ENCODE measurements around the gene PRKCE.
"Not testable (repeated sequence)": the region's sequence is repeated elsewhere in the genome, so short reads cannot be mapped to it uniquely, and the experiment has no call there.

PRKCE gene

DNA sequence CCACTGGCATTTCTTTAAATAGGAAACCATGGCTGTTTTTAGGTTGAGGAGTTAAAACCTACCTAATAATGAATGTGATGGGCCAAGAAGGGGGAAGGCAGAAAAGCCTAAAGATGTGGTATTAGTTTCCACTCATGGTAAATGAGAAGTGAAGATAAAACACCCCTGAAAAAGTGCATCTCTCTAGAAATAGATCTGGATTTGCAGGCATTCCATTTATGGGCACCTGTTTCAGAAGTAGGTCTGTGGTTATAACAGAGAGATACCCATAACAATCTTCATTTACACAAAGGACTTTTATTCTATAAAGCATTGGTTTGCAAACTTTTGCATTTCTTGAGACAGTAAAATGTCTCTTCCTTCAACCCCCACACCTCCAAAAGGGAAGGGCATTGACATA is 62.1 kb downstream of the PRKCE start:
- no peak overlapping the region for H3K27ac Mint-ChIP-seq
- peaks cover 4% of the 10 kb centered on the region for H3K9me3 Mint-ChIP-seq
- peaks cover 38% of the 10 kb centered on the region for H3K4me1 Mint-ChIP-seq
- H3K36me3 Mint-ChIP-seq = no peaks in the 10 kb centered on the region
- ATAC-seq (no peak), DNase-seq (ENCODE audit: low spot score in 2 of 2) (no peak)
- no peak overlapping the region for H3K4me3 Mint-ChIP-seq

DNA sequence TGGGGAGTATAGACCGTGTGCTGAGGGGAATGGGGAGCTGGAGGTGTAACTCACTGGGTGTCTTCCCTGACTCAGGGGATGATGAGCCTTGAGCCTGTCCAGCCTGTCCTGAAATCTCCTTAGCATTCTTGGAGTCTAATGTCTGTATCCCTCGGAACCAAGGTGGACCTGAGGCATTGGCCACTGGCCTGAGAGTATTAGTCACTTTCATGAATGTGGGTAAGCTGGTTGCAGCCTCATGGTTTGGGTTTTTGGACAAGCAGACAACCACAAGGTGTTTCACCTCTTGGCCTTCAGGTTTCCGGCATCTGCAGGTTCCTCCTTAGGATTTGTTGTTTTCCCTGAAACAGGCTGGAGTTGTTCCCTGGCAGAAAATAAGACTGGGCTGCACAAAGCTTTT is 63.2 kb downstream of the PRKCE start:
- Mint-ChIP-seq H3K36me3 (no peaks in the 10 kb centered on the region), H3K9me3 (peaks cover 4% of the 10 kb centered on the region), H3K4me3 (no peak overlapping the region), H3K27ac (no peak overlapping the region), H3K4me1 (peaks cover 38% of the 10 kb centered on the region)
- ATAC-seq (no peak), DNase-seq (ENCODE audit: low spot score in 2 of 2) (no peak)

DNA sequence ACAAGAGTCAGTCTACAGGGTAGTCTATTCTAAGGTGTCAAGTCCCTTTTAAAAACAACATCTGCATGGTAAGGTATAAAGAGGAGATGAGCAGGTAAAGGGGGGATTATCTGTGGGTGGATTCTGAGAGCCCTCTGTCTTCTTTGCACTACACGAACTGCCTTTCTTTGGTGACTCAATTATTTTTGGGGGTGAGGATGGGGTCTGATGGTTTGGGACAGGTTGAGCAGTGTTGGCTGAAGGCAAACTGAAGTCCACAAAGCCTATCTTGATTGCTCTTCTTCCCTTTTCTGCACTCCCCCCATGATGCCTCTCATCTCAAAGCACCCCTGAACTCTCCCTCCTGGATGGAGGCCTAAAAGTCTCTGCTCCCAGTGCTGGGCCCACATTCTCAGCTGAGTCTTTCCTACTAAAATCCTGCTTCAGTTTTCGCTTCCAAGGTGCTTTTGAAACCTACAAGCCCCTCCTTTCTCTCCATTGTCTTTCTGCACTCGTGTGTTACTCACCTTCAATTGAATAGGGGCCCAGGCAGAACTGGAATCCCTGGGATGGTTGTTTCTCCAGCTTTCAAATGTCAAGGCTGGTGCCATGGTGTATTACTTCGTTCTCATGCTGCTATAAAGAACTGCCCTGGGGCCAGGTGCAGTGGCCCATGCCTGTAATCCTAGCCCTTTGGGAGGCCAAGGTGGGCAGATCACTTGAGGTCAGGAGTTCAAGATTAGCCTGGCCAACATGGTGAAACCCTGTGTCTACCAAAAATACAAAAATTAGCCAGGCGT is 64.3 kb downstream of the PRKCE start:
- Mint-ChIP-seq H3K36me3 (no peaks in the 10 kb centered on the region), H3K4me1 (peaks cover 32% of the 10 kb centered on the region), H3K4me3 (no peak overlapping the region), H3K27ac (no peak overlapping the region), H3K9me3 (peaks cover 4% of the 10 kb centered on the region)
- DNase-seq (ENCODE audit: low spot score in 2 of 2) = no peak
- no peak for ATAC-seq

DNA sequence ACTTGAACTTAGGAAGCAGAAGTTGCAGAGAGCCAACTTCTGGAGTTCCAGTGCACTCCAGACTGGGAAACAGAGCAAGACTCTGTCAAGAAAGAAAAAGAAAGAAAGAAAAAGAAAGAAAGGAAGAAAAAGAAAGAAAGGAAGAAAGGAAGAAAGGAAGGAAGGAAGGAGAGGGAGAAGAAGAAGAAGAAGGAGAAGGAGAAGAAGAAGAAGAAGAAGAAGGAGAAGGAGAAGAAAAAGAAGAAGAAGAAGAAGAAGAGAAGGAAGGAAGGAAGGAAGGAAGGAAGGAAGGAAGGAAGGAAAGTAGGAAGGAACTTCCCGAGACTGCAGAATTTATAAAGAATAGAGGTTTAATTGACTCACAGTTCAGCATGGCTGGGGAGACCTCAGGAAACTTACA is 65.0 kb downstream of the PRKCE start:
- peaks cover 32% of the 10 kb centered on the region for H3K4me1 Mint-ChIP-seq
- H3K27ac Mint-ChIP-seq; H3K4me3 Mint-ChIP-seq; DNase-seq (ENCODE audit: low spot score in 2 of 2); ATAC-seq; H3K9me3 Mint-ChIP-seq; H3K36me3 Mint-ChIP-seq: not testable (repeated sequence)

DNA sequence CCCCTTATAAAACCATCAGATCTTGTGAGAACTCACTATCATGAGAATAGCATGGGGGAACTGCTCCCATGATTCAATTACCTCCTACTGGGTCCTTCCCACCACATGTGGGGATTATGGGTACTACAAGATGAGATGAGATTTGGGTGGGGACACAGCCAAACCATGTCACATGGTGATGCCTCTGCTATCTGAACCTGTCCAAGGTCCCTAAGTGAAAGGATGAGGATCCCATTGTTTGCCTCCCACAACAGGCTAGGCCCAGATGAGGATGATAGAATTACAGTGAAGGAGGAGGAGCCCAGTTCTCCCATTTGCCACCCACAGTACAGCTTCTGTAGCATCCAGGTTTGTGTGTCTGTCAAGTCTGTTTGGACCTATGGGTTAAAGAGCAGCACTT is 65.4 kb downstream of the PRKCE start:
- peaks cover 4% of the 10 kb centered on the region for H3K9me3 Mint-ChIP-seq
- ATAC-seq = no peak
- H3K27ac Mint-ChIP-seq = no peak overlapping the region
- peaks cover 32% of the 10 kb centered on the region for H3K4me1 Mint-ChIP-seq
- H3K4me3 Mint-ChIP-seq = no peak overlapping the region
- no peak for DNase-seq (ENCODE audit: low spot score in 2 of 2)
- no peaks in the 10 kb centered on the region for H3K36me3 Mint-ChIP-seq

DNA sequence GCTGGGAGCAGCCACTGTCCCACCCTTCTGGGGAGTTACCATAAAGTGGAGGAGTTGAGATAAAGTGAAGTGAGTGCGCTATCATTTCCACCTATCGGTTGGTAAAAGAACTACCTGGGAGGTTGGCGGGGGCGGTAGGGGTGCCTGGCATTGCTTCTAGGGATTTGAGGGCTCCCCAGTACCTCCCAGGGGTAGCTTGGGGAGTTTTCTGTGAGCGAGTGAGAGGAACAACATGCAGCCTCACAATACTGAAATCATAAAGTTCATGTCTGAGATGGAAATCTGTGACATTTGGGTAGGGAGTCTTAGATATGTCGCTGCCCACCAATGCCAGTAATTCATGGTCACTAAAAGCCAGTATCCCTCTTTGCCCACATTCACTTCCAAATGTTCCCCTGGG is 68.7 kb downstream of the PRKCE start:
- H3K9me3 Mint-ChIP-seq = peaks cover 4% of the 10 kb centered on the region
- H3K4me1 Mint-ChIP-seq = peaks cover 17% of the 10 kb centered on the region
- no peak overlapping the region for H3K27ac Mint-ChIP-seq
- H3K4me3 Mint-ChIP-seq = no peak overlapping the region
- ATAC-seq (no peak), DNase-seq (ENCODE audit: low spot score in 2 of 2) (no peak)
- H3K36me3 Mint-ChIP-seq = no peaks in the 10 kb centered on the region

DNA sequence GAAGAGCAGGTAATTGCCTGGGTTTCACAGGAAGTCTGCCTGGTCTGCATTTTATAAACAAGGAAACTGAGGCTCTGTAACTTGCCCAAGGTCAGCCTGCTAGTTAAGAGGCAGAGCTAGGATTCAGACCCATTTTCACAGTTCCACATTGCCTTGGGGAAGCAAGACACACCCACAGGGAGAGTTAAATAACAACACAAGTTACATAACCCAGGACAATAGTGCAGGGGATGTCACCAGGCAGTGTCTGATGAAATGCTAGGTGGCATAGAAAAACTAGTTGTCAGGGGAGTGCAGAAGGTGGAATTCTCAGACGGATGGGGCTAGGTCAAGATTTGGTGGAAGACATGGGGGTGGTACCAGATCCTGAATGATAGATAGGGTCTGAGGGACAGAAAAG is 69.7 kb downstream of the PRKCE start:
- no peak for DNase-seq (ENCODE audit: low spot score in 2 of 2)
- Mint-ChIP-seq H3K27ac (no peak overlapping the region), H3K36me3 (no peaks in the 10 kb centered on the region), H3K4me3 (no peak overlapping the region), H3K9me3 (peaks cover 4% of the 10 kb centered on the region), H3K4me1 (peaks cover 11% of the 10 kb centered on the region)
- no peak for ATAC-seq

DNA sequence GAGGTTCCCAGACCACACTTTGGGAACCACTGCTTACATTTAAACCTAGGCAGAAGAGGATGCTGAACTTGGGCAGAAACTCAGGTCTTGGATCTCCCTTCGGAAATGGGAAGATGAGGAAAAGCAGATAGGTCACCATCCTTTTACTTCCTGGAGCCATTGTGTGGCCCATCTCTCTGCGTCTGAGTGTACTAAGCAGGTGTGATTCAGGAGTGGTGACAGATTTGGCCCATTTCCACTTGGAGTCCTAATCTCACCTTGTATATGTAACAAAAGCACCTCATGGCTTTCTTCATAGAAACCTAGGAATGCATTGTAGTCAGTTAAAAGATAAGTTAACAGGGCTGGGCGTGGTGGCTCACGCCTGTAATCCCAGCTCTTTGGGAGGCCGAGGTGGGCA is 71.0 kb downstream of the PRKCE start:
- ATAC-seq = no peak
- peaks cover 12% of the 10 kb centered on the region for H3K4me1 Mint-ChIP-seq
- H3K4me3 Mint-ChIP-seq = no peak overlapping the region
- DNase-seq (ENCODE audit: low spot score in 2 of 2) = no peak
- no peaks in the 10 kb centered on the region for H3K36me3 Mint-ChIP-seq
- peak overlapping the region; percentile 48 for H3K27ac Mint-ChIP-seq
- H3K9me3 Mint-ChIP-seq = no peaks in the 10 kb centered on the region

DNA sequence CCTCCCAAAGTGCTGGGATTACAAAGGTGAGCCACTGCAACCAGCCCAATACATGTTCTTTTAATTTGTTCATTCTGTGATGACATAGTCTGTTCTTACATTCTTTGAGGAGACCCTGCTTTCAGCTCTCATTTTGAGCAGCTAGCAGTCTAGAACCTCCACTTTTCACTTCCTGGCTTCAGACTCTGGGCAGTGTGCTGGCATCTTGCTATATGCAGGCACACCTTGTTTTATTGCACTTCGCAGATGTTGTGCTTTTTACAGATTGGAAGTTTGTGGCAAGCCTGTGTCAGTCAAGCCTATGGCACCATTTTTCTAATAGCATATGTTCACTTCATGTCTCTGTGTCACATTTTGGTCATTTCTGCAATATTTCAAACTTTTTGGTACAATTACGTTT is 72.4 kb downstream of the PRKCE start:
- H3K4me1 Mint-ChIP-seq = peaks cover 12% of the 10 kb centered on the region
- H3K4me3 Mint-ChIP-seq = no peak overlapping the region
- H3K9me3 Mint-ChIP-seq = no peaks in the 10 kb centered on the region
- DNase-seq (ENCODE audit: low spot score in 2 of 2) = no peak
- no peak overlapping the region for H3K27ac Mint-ChIP-seq
- ATAC-seq = no peak
- H3K36me3 Mint-ChIP-seq = no peaks in the 10 kb centered on the region

DNA sequence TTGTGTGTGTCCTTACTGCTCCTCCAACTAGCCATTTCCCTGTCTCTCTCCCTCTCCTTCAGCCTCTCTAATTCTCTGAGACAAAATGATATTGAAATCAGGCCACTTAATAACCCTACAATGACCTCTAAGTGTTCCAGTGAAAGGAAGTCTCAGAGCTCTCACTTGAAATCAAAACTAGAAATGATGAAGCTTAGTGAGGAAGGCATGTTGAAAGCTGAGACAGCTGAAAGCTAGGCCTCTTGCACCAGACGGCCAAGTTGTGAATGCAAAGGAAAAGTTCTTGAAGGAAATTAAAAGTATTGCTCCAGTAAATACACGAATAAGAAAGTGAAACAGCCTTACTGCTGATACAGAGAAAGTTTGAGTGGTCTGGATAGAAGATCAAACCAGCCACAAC is 72.9 kb downstream of the PRKCE start:
- Mint-ChIP-seq H3K4me3 (no peak overlapping the region), H3K9me3 (no peaks in the 10 kb centered on the region), H3K4me1 (peaks cover 12% of the 10 kb centered on the region), H3K36me3 (no peaks in the 10 kb centered on the region), H3K27ac (no peak overlapping the region)
- no peak for DNase-seq (ENCODE audit: low spot score in 2 of 2)
- ATAC-seq = no peak

DNA sequence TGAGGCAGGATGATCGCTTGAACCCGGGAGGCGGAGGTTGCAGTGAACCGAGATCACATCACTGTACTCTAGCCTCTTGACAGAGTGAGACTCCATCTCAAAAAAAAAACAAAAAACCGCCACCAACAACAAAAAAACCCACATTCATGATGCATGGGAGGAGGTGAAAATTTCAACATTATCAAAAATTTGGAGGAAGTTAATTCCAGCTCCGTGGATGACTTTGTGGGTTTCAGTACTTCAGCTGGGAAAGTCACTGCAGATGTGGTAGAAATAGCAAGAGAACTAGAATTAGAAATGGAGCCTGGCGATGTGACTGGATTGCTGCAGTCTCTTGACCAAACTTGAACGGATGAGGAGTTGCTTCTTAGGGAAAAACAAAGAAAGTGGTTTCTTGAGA is 74.3 kb downstream of the PRKCE start:
- Mint-ChIP-seq H3K4me3 (no peak overlapping the region), H3K4me1 (peaks cover 12% of the 10 kb centered on the region), H3K27ac (no peak overlapping the region), H3K9me3 (no peaks in the 10 kb centered on the region), H3K36me3 (no peaks in the 10 kb centered on the region)
- DNase-seq (ENCODE audit: low spot score in 2 of 2) = no peak
- ATAC-seq = no peak

DNA sequence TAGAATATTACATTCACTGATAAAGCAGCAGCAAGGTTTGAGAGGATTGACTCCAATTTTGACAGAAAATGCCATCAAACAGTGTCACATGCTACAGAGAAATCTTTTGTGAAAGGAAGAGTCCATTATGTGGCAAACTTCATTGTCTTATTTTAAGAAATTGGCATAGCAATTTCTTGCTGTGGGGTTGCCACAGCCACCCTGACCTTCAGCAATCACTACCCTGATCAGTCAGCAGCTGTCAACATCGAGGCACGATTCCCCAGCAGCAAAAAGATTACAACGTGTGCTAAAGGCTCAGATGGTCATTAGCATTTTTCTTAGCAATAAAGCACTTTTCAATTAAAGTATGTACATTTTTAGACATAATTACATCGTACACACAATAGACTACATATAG is 74.7 kb downstream of the PRKCE start:
- Mint-ChIP-seq H3K36me3 (no peaks in the 10 kb centered on the region), H3K4me1 (peaks cover 12% of the 10 kb centered on the region), H3K4me3 (no peak overlapping the region), H3K27ac (no peak overlapping the region), H3K9me3 (no peaks in the 10 kb centered on the region)
- DNase-seq (ENCODE audit: low spot score in 2 of 2) = no peak
- no peak for ATAC-seq

DNA sequence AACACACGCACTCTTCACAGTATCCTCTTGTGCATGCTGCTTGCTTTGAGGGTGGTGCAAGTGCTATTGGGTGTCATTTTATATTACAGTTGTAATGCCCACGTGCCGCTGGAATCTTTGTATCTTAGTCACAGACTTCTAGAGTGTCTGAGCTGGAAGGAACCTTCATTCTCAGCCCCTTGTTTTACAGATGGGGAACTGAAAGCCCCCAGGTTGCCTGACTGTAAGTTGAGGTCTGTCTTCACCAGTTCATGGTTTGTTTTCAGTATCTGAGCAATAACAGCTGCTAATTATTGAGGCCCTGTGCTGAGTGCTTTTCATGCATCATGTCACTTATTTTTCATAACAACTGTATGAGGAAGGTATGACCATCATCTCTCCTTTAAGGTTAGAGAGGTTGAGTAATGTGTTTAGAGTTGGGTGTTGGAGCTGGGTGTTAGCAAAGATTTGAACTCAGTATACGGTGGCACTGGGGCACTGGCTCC is 77.0 kb downstream of the PRKCE start:
- peaks cover 12% of the 10 kb centered on the region for H3K4me1 Mint-ChIP-seq
- no peak for DNase-seq (ENCODE audit: low spot score in 2 of 2)
- H3K36me3 Mint-ChIP-seq = no peaks in the 10 kb centered on the region
- no peaks in the 10 kb centered on the region for H3K9me3 Mint-ChIP-seq
- ATAC-seq = peak; percentile 31
- H3K27ac Mint-ChIP-seq = no peak overlapping the region
- H3K4me3 Mint-ChIP-seq = no peak overlapping the region

DNA sequence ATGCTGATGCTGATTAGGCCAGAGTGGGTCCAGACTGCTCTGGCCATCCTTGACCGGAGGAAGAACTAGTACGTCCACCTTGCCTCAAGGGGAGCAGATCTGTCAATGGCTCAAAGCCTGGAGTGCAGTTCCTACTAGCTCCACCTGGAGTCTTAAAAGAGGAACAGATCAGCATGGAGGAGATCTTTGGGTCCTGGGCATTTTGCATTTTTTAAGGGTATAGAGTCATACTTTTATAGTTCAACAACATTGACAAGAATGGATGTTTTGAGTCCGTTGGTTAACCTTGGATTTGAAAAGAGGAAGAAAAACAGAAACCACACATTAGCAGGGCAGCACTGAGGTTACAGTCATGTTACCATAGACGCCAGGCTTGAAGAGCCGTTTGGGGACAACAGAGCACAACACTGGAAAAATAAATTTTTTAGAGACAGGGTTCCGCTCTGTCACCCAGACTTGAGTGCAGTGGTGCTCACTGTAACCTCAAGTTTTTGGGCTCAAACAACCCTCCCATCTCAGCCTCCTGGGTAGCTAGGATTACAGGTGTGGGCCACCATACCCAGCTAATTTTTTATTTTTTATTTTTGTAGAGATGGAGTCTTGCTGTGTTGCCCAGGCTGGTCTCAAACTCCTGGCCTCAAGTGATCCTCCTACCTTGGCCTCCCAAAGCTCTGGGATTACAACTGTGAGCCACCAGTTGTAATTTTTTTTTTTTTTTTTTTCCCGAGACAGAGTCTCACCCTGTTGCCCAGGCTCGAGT is 78.5 kb downstream of the PRKCE start:
- DNase-seq (ENCODE audit: low spot score in 2 of 2) = no peak
- peaks cover 8% of the 10 kb centered on the region for H3K4me1 Mint-ChIP-seq

DNA sequence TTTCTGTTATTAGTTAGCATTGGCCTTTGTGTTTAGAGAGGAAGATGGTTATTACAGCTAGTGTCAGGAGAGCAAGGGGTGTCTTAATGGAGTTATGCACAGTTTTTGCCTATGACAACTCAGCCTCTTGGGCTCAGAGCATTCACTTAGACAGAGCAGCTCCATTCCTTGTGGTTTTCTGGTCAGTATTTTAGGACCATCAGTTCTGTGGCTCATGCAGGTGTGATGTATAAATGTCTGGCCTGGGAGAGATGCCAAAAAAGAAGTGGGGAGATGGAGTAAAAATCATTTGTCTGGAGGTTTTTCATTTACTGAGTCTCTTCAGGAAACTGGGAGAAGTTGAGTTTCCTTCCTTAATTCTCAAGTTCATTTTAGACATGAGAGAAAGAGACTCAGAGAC is 79.7 kb downstream of the PRKCE start:
- DNase-seq (ENCODE audit: low spot score in 2 of 2) = no peak
- no peaks in the 10 kb centered on the region for H3K36me3 Mint-ChIP-seq
- no peaks in the 10 kb centered on the region for H3K9me3 Mint-ChIP-seq
- H3K4me3 Mint-ChIP-seq = no peak overlapping the region
- H3K27ac Mint-ChIP-seq = no peak overlapping the region
- peaks cover 13% of the 10 kb centered on the region for H3K4me1 Mint-ChIP-seq
- ATAC-seq = no peak

More for the DNA sequence above, 78.5 kb downstream of the PRKCE start:
- Mint-ChIP-seq H3K4me3 (no peak overlapping the region), H3K9me3 (no peaks in the 10 kb centered on the region), H3K36me3 (no peaks in the 10 kb centered on the region), H3K27ac (no peak overlapping the region)
- peak; percentile 40 for ATAC-seq

DNA sequence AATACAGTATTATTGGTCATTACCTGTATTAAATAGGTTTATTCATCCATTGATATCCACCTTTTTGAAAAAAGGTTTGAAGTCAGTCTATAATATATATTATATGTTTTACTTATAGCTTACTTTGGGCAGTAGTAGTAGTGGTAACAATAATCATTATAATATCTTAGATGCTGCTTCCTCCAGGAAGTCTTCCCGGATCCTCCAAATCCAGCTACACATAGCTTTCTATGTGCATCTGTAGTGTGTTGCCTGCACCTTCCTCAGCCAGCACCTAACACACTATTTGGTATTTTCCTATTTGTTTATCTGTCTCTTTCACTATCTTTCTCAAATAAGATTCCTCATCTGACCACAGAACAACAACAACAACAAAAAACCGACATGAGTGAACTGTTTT is 81.0 kb downstream of the PRKCE start:
- Mint-ChIP-seq H3K4me3 (no peak overlapping the region), H3K36me3 (no peaks in the 10 kb centered on the region), H3K9me3 (no peaks in the 10 kb centered on the region), H3K27ac (no peak overlapping the region), H3K4me1 (peaks cover 8% of the 10 kb centered on the region)
- DNase-seq (ENCODE audit: low spot score in 2 of 2) (no peak), ATAC-seq (no peak)
